ENCODE data around the gene KPNA2. TPM values are rescaled to one million over a fixed set of nuclear protein-coding genes. Genes with fewer than 3 reads are reported as not detected.

The KPNA2 gene
- total and polyA plus RNA-seq, 9 of the 15 experiments (the other 6 are each of a cell fraction or from before 2014, with no cell fraction given), result 132 to 984 (median 241) TPM

DNA sequence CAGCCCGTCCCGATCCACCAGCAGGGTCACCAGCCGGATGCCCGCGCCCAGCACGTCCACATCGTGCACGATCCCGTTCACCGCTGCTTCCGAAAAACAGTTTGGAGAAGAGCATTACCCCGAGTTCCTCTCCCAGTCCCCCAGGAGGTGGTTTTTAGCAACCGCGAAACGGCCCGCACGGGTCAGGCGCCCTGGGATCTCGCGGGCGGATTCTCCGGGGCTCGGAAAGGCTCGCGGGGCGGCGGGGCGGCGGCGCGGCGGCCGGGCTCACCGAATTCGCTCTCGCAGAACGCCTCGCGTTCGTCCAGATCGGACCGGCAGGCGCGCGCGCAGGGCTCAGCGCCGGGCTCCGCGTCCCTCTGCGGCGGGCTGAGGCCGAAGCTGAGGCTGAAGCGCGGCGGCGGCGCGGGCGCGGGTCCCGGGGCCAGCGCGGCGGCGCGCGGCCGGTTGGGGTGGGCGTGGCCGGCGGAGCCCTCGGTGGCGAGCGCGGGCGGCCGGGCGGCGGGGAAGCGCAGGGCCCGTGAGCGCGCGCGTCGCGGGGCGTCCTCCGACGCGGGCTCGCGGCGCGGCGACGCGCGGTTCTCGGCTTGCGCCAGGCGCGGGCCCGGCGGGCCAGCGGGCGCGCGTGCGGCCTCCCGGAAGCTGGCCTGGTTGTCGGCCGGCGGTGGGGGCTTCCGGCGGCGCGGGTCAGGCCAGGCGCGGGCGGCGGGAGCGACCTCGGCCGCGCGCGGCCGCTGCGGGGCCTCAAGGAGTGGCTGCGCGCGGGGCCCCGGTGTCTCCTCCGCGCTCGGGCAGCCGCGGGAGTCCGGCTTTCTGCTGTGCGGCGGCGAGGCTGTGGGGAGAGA lies 42.2 kb upstream of the KPNA2 start (continued):
- TF ChIP-seq ZNF324 (CRISPR knock-in tag; IDR thresholded peaks at IDR 0.05), result no peak
- TF ChIP-seq RBFOX2 (IDR thresholded peaks at IDR 0.05; ENCODE audit: low read depth, low read length), result peak; percentile 85
- TF ChIP-seq POLR2AphosphoS2 (IDR thresholded peaks at IDR 0.05; ENCODE audit: low read length), result no peak
- TF ChIP-seq ZFP36 (IDR thresholded peaks at IDR 0.05; ENCODE audit: low read depth, low read length, partially characterized antibody), result no peak
- TF ChIP-seq ZFP30 (CRISPR knock-in tag; IDR thresholded peaks at IDR 0.05; ENCODE audit: borderline replicate concordance), result no peak
- no peak for TF ChIP-seq TSC22D4 (tag; IDR thresholded peaks at IDR 0.05)
- TF ChIP-seq GATAD2A (IDR thresholded peaks at IDR 0.05), result no peak
- TF ChIP-seq CBX3 (IDR thresholded peaks at IDR 0.05; ENCODE audit: borderline replicate concordance in 1 of 2, low read length in 2 of 2), result no peak
- no peak for TF ChIP-seq ZNF830 (CRISPR knock-in tag; IDR thresholded peaks at IDR 0.05)
- no peak for TF ChIP-seq MYNN (IDR thresholded peaks at IDR 0.05)
- TF ChIP-seq MYNN (CRISPR knock-in tag; IDR thresholded peaks at IDR 0.05), result no peak
- TF ChIP-seq POLR2G (IDR thresholded peaks at IDR 0.05; ENCODE audit: low read depth, low read length), result peak; percentile 90
- no peak for TF ChIP-seq HNRNPL (IDR thresholded peaks at IDR 0.05; ENCODE audit: low read depth, low read length)
- no peak for TF ChIP-seq ZNF174 (CRISPR knock-in tag; IDR thresholded peaks at IDR 0.05)
- TF ChIP-seq SMARCC2 (IDR thresholded peaks at IDR 0.05; ENCODE audit: low read depth), result peak; percentile 62; the same call in 1 of the 2 replicates
- TF ChIP-seq NFE2 (IDR thresholded peaks at IDR 0.05; ENCODE audit: low read depth), result no peak
- TF ChIP-seq, protein P1, sequence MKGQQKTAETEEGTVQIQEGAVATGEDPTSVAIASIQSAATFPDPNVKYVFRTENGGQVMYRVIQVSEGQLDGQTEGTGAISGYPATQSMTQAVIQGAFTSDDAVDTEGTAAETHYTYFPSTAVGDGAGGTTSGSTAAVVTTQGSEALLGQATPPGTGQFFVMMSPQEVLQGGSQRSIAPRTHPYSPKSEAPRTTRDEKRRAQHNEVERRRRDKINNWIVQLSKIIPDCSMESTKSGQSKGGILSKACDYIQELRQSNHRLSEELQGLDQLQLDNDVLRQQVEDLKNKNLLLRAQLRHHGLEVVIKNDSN (CRISPR knock-in tag; IDR thresholded peaks at IDR 0.05), result no peak
- no peak for TF ChIP-seq STAT5B (CRISPR knock-in tag; IDR thresholded peaks at IDR 0.05)
- peak; percentile 91 for TF ChIP-seq ZNF589 (CRISPR knock-in tag; IDR thresholded peaks at IDR 0.05; ENCODE audit: low read depth)
- TF ChIP-seq GABPA (tag; conservative IDR thresholded peaks at IDR 0.05; ENCODE audit: low read depth), result peak; percentile 96
- peak; percentile 84 for TF ChIP-seq NCOA6 (IDR thresholded peaks at IDR 0.05)

All from K562 (cell line).